GM21515 (cell line): ENCODE measurements around the gene ASS1.

Experiments
- ATAC-seq: cut with Tn5 transposase; IDR thresholded peaks from one replicate; pipeline ENCODE4 v1.9.1; 2021; ENCODE audit not compliant: unreplicated experiment

ASS1 gene

DNA sequence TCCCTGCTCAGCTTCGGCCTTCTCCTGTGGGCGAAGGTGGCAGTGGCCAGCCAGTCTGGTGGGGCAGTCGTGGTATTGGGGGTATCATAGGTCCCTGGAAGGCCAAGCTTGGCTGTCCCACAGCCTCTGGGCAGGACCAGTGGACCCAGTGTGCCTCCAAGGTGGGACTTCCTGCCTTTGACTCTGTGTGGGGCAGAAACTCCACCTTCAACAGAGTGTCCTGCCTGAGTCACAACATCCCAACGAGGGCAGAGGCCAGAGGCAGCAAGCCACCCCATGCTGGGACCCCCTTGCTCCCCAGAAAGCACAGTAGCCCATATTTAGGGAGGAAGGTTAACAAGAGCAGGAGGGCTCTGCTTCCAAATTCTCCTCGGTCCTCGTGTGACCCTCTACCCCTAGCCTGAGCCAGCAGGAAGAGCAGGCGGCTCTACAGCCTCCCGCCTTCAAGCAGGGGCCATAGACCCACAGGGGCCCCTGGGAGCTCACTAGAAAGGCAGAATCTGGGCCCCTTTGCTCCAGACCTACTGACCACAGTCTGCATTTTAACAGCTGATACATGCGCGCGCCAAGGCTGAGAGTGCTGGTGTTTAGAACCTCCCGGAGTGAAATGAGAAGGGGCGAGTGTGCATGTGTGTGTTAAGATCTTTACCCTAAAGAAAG is 83.0 kb downstream of the ASS1 start:
- no peak for ATAC-seq

DNA sequence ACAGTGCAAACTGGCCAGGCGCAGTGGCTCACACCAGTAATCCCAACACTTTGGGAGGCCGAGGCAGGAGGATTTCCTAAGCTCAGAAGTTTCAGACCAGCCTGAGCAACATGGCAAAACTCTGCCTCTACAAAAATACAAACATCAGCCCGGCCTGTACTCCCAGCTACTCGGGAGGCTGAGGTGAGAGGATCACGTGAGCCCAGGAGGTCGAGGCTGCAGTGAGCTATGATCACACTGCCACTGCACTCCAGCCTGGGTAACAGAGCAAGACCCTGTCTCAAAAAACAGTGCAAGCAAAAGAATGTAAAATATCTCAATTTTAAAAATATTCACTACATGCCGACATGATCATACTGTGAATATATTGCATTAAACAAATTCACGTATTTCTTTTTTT is 83.9 kb downstream of the ASS1 start:
- ATAC-seq, result no peak

DNA sequence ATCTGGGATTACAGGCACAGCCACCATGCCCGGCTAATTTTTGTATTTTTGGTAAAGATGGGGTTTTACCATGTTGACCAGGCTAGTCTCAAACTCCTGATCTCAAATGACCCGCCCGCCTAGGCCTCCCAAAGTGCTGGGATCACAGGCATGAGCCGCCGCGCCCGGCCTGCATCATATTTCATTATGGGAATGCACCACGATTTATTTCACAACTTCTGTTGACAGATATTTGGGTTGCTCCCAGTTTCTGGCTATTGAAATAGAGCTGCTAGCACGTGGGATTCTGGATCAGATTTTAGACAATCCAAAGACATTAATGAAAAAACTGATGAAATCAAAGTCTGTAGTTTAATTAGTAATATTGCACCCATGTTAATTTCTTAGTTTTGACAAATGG is 86.2 kb downstream of the ASS1 start:
- ATAC-seq, result no peak

DNA sequence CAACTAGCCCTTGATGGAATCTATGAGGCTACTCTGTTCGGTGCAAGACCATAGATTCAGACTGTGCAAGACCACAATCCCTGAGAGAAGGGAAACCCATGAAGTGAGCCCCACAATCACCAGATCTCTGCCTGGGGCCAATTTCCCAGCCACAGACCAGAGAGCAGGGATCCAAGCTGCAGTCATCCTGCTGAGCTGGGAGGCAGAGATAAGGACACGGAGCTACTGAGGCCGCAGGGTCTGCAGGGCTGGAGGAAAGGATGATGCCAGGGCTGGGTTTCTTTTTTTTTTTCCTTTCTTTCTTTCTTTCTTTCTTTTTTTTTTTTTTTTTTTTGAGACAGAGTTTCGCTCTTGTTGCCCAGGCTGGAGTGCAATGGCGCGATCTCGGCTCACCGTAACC is 86.9 kb downstream of the ASS1 start:
- ATAC-seq, result no peak

DNA sequence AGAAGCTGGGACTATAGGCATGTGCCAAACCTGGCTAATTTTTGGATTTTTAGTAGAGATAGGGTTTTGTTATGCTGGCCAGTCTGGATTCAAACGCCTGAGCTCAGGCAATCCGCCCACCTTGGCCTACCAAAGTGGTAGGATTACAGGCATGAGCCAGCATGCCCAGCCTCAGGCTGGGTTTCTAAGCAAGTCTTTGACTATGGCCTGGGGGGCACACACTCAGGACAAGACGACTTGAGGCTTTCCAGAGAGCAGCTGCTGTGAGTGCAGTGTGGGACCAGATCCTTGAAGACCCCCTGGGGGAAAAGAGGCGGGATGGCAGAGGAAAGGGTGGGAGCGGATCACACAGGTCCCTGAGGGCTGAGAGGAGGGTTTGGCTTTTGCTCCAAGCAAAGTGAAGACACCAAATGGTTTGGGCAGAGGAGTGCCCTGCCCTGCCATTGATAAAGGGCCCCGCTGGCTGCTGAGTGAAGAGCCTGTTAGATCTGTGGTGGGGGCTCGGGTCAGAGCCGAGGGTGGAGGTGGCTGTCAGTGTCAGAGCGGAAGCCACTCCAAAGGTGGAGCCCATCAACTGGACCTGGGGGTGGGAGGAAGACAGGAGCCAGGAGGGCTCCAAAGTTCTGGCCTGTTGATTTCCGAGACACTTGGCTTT is 87.8 kb downstream of the ASS1 start:
- no peak for ATAC-seq

DNA sequence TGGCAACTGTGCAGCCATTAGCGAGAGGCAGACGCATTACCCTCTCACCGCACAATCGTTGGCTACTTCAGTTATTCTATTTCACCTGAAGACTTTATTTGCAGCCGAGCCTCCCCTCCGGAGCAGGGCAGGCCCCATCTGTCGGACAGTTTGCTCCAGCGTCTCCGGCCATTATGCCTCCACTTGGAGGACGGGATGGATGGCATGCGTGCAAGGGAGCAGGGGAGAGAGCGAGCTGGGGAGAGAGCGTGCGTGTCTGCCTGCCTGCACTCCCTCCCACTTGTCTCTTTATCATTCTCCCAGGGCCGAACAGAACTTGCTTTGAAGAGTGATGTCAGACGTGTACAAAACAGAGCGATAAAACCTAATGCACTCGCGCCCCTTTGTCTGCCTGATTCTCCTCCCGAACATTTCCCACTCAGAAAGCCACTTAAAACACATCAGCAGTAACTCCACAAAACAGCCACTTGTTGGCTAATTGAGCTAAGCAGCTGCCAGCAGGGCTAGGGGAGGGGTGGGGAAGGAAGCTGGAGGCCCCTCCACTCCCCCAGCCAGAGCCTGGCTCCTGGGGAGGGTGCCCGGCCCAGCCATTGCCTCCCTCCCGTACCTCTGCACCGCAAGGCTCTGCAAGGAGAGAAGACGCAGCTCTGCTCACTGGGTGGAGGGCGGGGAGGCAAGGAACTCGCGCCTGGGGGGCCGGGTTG is 91.2 kb downstream of the ASS1 start:
- ATAC-seq, result no peak

DNA sequence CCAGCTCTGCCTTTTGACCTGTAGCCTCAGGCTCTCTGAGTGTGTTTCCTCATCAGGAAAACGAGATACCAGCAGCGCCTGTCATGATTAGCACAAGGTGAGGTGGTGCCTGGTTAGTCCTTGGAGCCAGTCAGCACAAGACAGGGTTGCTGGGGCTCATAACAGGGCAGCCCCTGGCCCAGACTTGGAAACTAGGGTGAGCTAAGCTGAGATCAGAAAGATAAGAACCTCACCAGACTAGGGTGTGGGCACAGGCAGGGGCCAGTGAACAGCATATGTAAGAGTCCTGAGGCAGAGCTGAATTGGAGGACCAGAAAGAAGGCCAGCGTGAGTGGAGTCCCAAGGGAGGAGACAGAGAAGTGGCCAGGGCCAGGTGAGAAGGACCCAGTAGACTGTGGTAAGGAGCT is 91.9 kb downstream of the ASS1 start:
- ATAC-seq, result no peak

DNA sequence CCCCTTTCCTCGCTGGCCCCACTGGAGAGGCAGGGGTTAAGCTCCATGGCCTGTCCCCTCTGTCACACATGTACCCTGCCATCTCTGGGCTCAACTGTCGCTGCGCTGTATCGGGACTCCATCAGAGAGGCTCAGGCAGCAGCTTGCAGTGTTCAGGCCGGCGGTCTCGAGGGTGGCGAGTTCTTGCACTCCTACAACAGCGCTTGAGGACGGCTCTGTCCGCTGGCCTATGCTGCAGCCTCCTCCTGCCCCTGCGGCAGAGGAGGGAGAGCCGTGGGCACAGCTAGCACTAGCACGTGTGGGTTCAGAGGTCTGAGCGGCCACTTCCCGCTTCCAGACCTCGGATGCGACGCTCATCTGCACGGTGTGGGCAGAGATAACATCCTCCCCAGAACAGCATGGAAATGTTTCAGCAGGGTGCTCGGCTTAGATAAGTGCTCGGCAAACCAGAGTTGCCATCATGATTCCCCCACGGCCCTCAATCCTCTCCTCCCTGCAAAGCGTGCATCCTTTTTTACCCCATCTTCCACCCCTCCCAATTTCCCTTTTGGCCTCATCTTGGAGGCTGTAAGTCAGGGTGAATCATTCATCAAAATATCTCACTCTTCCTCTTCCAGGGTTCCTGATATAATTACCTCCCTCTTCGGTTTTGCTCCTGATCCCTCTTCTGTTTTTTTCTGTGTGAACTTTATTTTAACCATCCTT is 92.7 kb downstream of the ASS1 start:
- ATAC-seq, result no peak

DNA sequence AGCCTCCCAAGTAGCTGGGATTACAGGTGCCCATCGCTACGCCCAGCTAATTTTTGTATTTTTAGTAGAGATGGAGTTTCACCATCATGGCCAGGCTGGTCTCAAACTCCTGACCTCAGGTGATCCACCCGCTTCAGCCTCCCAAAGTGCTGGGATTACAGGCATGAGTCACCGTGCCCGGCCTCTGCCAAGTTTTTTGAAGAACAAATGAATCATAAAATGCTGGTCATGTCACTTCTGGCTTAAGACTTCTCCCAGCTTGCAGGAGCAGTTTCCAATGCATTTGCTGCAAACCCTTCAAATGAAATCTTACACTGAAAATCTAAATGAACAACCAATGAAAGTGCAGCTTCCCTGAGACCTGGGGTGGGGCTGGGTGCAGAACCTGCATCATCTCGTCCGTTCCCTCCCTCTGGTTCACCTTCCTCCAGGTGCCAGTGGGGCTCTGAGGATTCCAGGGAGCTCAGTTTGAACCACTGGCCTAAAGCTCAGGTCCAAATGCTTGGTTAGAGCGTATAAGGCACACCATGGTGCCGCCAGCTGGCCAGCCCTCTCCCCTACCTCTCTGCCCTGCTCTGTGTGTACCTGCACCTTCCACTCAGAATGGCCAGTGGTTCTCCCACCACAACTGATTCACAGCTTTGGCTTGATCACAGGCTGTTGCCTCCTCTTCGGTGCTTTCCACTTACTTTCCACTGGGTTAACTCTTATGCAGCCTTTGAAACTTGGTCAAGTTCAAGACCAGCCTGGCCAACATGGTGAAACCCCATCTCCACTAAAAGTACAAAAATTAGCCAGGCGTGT is 94.9 kb downstream of the ASS1 start:
- ATAC-seq, result no peak

DNA sequence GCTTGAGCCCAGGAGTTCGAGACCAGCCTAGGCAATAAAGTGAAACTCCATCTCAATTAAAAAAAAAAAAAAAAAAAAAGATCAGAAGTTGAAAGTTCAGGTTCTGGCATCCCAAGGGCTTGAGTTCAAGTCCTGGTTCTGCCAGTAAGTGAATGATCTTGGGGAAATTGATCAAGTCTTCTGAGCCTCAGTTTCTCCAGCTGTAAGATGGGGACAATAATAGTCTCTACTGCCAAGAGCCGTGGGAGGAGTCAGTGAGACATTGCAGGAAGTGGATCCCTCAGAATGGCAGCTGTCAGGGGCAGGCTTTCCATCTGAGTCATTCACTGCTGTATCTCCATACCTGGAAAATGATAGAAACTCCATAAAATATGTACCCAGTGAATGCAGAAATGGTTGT is 96.8 kb downstream of the ASS1 start:
- ATAC-seq, result no peak

DNA sequence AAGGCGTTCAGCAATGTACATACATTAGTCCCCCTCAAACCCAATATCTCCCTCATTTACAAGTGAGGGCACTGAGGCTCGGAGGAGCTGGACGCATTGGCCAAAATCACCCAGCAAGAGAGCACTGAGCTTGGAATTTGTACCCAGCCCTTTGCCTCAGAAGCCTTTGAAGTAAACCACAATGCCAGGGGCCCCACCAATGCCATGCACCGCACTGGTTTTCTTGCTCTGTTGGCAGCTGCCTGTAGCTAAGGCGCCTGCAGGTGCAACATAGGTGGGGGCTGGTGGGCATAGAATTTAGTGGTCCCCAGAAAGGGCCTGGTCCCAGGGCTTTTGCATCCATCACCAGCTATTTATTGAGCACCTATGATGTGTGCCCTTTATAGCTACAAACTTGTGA is 97.3 kb downstream of the ASS1 start:
- ATAC-seq, result no peak

DNA sequence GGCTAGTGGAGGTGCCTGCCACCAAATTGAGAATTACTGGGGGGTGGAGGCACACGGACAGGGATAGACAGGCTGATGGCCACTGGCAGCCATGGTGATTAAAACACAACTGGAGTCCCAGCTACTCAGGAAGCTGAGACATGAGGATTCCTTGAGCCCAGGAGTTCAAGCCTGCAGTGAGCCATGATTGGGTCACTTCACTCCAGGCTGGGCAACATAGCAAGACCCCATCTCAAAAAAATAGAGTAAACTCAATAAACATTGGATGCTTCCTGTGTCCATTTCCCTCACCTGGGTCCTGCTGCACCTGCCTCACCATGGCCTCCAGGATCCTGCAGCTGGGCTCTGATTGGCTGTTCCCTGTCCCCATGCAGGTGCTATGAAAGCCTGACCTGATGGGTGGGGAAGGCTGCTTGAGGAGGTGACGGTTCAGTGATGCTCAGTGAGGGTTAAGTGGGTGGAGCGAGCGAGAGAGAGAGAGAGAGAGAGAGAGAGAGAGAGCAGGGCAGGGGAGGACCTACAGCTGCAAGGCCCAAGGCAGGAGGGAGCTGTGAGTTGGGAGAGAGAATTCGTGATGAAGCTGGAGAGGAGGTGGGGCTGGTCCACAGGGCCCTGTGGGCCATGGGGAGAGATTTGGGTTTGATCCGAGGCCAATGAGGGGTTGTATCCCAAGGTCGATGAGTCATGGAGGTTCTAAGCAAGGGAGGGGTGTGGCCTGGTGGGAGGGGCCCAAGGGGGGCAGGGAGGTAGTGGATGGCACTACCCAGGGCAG is 97.9 kb downstream of the ASS1 start:
- ATAC-seq, result no peak

DNA sequence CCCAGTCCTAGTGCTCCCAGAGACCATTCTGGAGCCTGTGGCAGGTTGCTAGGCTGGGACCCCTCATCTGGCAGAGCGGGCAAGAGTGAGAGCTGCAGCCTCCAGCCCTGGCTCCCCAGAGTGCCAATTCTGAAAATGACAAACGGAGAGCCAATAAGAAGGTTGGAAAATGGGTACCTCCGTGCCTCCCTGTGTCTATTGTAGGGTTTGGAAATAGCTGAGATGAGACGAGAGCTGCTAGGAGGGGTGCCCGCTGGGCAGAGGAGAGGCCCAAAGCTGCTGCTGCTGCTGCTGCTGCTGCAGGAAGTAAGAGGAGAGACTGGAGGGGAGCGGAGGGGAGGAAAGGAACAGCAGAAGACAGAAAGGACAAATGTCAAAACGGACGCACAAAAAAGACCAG is 98.6 kb downstream of the ASS1 start:
- no peak for ATAC-seq

DNA sequence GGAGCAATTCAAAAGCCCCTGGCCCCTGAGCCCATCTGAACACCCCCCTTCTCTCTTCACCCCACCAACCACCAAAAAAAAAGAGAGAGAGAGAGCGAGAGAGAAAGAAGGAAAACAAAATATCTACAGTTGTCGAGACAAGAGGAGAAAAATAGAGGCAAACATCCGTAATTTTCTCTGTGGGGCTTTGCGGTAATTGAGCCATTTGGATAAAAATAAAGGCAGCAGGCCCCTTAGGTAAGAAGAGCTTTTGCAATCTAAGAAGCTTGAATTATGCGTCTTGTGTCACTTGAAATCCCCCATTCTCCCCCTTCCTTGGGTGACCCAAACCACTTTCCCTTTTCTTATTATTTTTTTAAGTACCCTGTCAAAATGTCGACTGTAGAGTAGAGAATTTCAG is 99.1 kb downstream of the ASS1 start:
- ATAC-seq, result no peak

DNA sequence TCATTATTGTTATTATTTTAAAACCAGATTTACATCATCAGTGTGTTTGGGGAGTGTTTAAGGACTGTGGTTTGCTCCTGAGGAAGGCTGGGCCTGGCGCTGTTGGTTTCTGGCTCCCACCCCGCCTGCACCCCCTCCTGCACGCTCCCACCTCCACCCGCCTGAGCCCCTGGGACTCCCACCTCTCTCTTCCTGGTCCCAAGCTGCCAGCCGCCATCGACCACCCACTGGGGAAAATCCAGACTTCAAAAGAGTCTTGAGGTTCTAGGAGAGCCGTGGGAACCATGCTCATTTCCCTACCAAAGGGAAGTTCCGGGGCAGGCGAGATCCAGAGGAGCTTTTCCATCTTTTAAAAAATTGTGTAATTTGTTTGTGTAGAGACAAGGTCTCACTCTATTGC is 99.6 kb downstream of the ASS1 start:
- no peak for ATAC-seq

DNA sequence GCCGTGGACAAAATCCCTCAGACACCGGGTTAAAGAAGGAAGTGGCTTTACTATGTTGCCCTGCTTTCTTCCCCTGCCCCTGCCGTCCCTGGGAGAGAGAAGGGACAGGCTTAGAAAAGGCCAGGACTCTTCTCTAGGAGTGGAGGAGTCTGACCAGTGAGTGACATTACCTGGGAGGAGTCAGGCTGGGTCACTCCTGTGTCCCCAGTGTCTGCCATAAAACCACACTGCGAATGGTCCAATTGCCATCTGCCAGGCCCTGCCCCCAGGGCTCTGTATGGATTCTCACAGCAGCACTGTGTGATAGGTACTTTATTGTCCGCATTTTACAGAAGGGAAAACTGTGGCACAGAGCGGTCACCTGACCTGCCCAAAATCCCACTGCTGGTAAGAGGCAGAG is 103.3 kb downstream of the ASS1 start:
- ATAC-seq, result no peak

DNA sequence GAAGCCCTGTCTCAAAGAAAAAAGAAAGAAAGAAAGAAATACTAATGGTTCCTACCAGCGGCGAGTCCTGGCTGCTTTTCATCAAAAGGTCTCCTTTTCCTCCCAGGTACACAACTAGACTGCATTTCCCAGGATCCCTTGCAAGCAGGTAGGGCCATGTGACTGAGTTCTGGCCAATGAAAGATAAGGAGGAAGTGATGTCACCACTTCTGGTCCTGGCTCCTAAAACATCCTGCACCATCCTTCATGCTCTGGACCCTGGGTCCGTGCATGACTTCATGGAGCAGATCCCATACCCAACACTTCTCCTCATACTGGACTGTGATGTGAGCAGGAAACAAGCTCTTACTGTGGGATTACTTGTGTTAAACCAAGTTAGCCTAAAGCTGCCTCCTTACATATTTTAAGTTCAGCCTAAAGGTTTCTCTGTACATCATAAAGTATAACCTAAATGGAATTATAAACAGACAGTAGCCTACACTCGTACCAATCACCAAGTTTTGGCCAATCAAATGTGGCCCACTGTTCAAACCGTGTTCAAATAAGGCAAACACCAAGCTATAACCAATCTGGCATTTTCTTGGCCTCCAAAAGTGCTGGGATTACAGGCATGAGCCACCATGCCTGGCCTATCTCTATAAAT is 104.5 kb downstream of the ASS1 start:
- no peak for ATAC-seq
